H1 (cell line): ENCODE data around the gene GCLC. TPM values are rescaled to one million over a fixed set of nuclear protein-coding genes. Genes with fewer than 3 reads are reported as not detected.

Experiments
- CTCF ChIA-PET: fragments of 300-600 bp; sonication (Branson Sonifier 250); formaldehyde crosslinking; loops from one replicate; lab custom pipeline; 2021; ENCODE audit not compliant: partially characterized antibody; lab: Charles Lee
- POLR2A ChIA-PET: fragments of 300-600 bp; sonication (Branson Sonifier 250); formaldehyde crosslinking; loops from one replicate; lab custom pipeline; 2021; ENCODE audit warnings: inconsistent platforms; ENCODE audit not compliant: partially characterized antibody; lab: Charles Lee
- DNase-seq, 2 experiments: peaks; one replicate each; pipeline versions ENCODE4 v3.0.0 to v3.0.0-alpha.2; 2010 to 2022; ENCODE audit warnings: low spot score in 2 of 2, low read depth in 1 of 2, mixed read lengths in 1 of 2
- FAIRE-seq: peaks from 2 replicates; lab custom pipeline; 2011; peaks lifted over from hg19 to GRCh38; lab: Jason Lieb, UNC
- H2AFZ ChIP-seq: 2 replicates; pipeline ENCODE4 v1.8.1; 2012; ENCODE audit warnings: low read length, inconsistent platforms
- H2AK5ac ChIP-seq: 2 replicates; pipeline ENCODE4 v1.6.1; 2013; ENCODE audit warnings: low read depth, low read length
- H2BK120ac ChIP-seq: replicated peaks from 2 replicates; pipeline ENCODE3; 2013; ENCODE audit warnings: low read depth, low read length, inconsistent platforms
- H2BK12ac ChIP-seq: 2 replicates; pipeline ENCODE4 v1.6.1; 2013; ENCODE audit warnings: low read depth, low read length
- H2BK15ac ChIP-seq: 2 replicates; pipeline ENCODE4 v1.6.1; 2013; ENCODE audit warnings: low read length
- H2BK20ac ChIP-seq: 2 replicates; pipeline ENCODE4 v1.6.1; 2013; ENCODE audit warnings: low read length
- H2BK5ac ChIP-seq: 2 replicates; pipeline ENCODE4 v1.6.1; 2013; ENCODE audit warnings: low read depth, low read length
- H3K14ac ChIP-seq: 2 replicates; pipeline ENCODE4 v1.6.1; 2013; ENCODE audit warnings: inconsistent platforms; ENCODE audit not compliant: insufficient read length
- H3K18ac ChIP-seq: 2 replicates; pipeline ENCODE4 v1.6.1; 2013; ENCODE audit warnings: low read length; ENCODE audit errors: extremely low read depth
- H3K23ac ChIP-seq: 2 replicates; pipeline ENCODE4 v1.6.1; 2013; ENCODE audit warnings: inconsistent platforms; ENCODE audit not compliant: insufficient read length
- H3K23me2 ChIP-seq: 2 replicates; pipeline ENCODE4 v1.6.1; 2013; ENCODE audit warnings: low read depth, low read length
- H3K27ac ChIP-seq: 2 replicates; pipeline ENCODE4 v1.6.1; 2011; ENCODE audit warnings: low read depth, low read length, inconsistent platforms
- H3K27me3 ChIP-seq, 4 experiments: replicated peaks in 1 of 4; 1 replicate in 1 of 4; 2 replicates in 3 of 4; pipeline versions ENCODE4 v1.6.1 to v1.8.1; 2011 to 2013; ENCODE audit warnings: low read length in 3 of 4, mild to moderate bottlenecking in 3 of 4, inconsistent platforms in 2 of 4, mixed read lengths in 2 of 4, moderate library complexity in 1 of 4; ENCODE audit not compliant: control insufficient read depth in 3 of 4, insufficient read depth in 3 of 4; ENCODE audit errors: extremely low read depth in 1 of 4
- H3K36me3 ChIP-seq, 4 experiments: 2 replicates each; pipeline versions ENCODE4 v1.6.1 to v1.8.1; 2011 to 2013; ENCODE audit warnings: mild to moderate bottlenecking in 4 of 4, low read length in 3 of 4, moderate library complexity in 2 of 4, control low read depth in 1 of 4, inconsistent platforms in 1 of 4; ENCODE audit not compliant: insufficient read depth in 4 of 4, control insufficient read depth in 2 of 4
- H3K4ac ChIP-seq: replicated peaks from 2 replicates; pipeline ENCODE3; 2013; ENCODE audit warnings: low read length, low read depth, mixed read lengths, inconsistent platforms; ENCODE audit not compliant: insufficient read length
- H3K4me1 ChIP-seq, 4 experiments: replicated peaks in 1 of 4; 1 replicate in 1 of 4; 2 replicates in 3 of 4; pipeline versions ENCODE4 v1.6.1 to v1.8.1; 2011 to 2013; ENCODE audit warnings: low read length in 3 of 4, inconsistent platforms in 2 of 4, mixed read lengths in 1 of 4; ENCODE audit not compliant: insufficient read depth in 4 of 4, control insufficient read depth in 3 of 4
- H3K4me2 ChIP-seq, 2 experiments: 2 replicates each; pipeline versions ENCODE4 v1.6.1 to v1.8.1; 2011 to 2013; ENCODE audit warnings: low read depth in 2 of 2, low read length in 2 of 2, control low read depth in 1 of 2, inconsistent platforms in 1 of 2, mild to moderate bottlenecking in 1 of 2; ENCODE audit not compliant: insufficient read depth in 1 of 2
- H3K4me3 ChIP-seq, 4 experiments: fragments of 200-600, 300-600 bp in 1 of 4; sonication (generic), shearing (Covaris generic), sonication (Bioruptor Twin) in 1 of 4; 2 replicates each; pipeline versions ENCODE4 v1.5.1 to v1.8.1; 2011 to 2016; ENCODE audit warnings: low read length in 4 of 4, low read depth in 3 of 4, control low read depth in 2 of 4, inconsistent platforms in 2 of 4, mild to moderate bottlenecking in 2 of 4, mixed read lengths in 1 of 4, moderate library complexity in 1 of 4; ENCODE audit not compliant: insufficient read depth in 2 of 4; ENCODE audit errors: extremely low read depth in 1 of 4
- H3K56ac ChIP-seq: replicated peaks from 2 replicates; pipeline ENCODE3; 2013; ENCODE audit warnings: low read depth, mild to moderate bottlenecking, mixed read lengths, low read length, inconsistent platforms; ENCODE audit not compliant: insufficient read length
- H3K79me1 ChIP-seq: 2 replicates; pipeline ENCODE4 v1.6.1; 2013; ENCODE audit warnings: low read depth, low read length, control low read depth
- H3K79me2 ChIP-seq, 2 experiments: 2 replicates each; pipeline versions ENCODE4 v1.6.1 to v1.8.1; 2012 to 2013; ENCODE audit warnings: low read length in 2 of 2, mild to moderate bottlenecking in 2 of 2, inconsistent platforms in 1 of 2; ENCODE audit not compliant: insufficient read depth in 2 of 2, control insufficient read depth in 1 of 2
- H3K9ac ChIP-seq, 4 experiments: replicated peaks in 1 of 4; 1 replicate in 1 of 4; 2 replicates in 3 of 4; pipeline versions ENCODE4 v1.6.1 to v1.8.1; 2011 to 2013; ENCODE audit warnings: low read depth in 3 of 4, low read length in 3 of 4, control low read depth in 2 of 4, mild to moderate bottlenecking in 2 of 4, moderate library complexity in 2 of 4, inconsistent platforms in 1 of 4; ENCODE audit errors: extremely low read depth in 1 of 4
- H3K9me3 ChIP-seq, 2 experiments: 2 replicates each; pipeline versions ENCODE4 v1.6.1 to v1.8.1; 2012 to 2013; ENCODE audit warnings: mild to moderate bottlenecking in 2 of 2, moderate library complexity in 2 of 2, control low read depth in 1 of 2, inconsistent platforms in 1 of 2, low read depth in 1 of 2, low read length in 1 of 2, mixed read lengths in 1 of 2; ENCODE audit not compliant: insufficient read depth in 2 of 2
- H4K20me1 ChIP-seq, 2 experiments: replicated peaks in 1 of 2; 2 replicates each; pipeline versions ENCODE3 to v1.8.1; 2011 to 2013; ENCODE audit warnings: inconsistent platforms in 2 of 2, low read length in 2 of 2, mild to moderate bottlenecking in 1 of 2; ENCODE audit not compliant: insufficient read depth in 2 of 2, control insufficient read depth in 1 of 2
- H4K5ac ChIP-seq: 2 replicates; pipeline ENCODE4 v1.6.1; 2013; ENCODE audit warnings: low read length, low read depth, mixed read lengths, inconsistent platforms; ENCODE audit not compliant: insufficient read length
- H4K8ac ChIP-seq: 2 replicates; pipeline ENCODE4 v1.8.0; 2013; ENCODE audit warnings: mild to moderate bottlenecking, moderate library complexity, low read length, inconsistent platforms; ENCODE audit not compliant: insufficient read depth; ENCODE audit errors: extremely low read depth
- H4K91ac ChIP-seq: replicated peaks from 2 replicates; pipeline ENCODE3; 2013; ENCODE audit warnings: low read length, mixed read lengths, inconsistent platforms; ENCODE audit not compliant: insufficient read length
- BACH1 ChIP-seq: IDR thresholded peaks from 2 replicates; pipeline ENCODE4 v1.6.1; 2012; ENCODE audit warnings: low read length, improper control_type of control experiment
- FOSL1 ChIP-seq: IDR thresholded peaks from 2 replicates; pipeline ENCODE4 v1.6.1; 2011; ENCODE audit warnings: mild to moderate bottlenecking, low read depth, low read length, moderate library complexity; ENCODE audit not compliant: insufficient read depth
- GABPA ChIP-seq: IDR thresholded peaks from 2 replicates; pipeline ENCODE4 v1.6.1; 2011; ENCODE audit warnings: mild to moderate bottlenecking, low read length, moderate library complexity, borderline replicate concordance; ENCODE audit not compliant: insufficient read depth
- JUN ChIP-seq: IDR thresholded peaks from 2 replicates; pipeline ENCODE4 v1.6.1; 2011; ENCODE audit warnings: low read depth, mild to moderate bottlenecking, improper control_type of control experiment, low read length
- JUND ChIP-seq: IDR thresholded peaks from 2 replicates; pipeline ENCODE4 v1.6.1; 2011; ENCODE audit warnings: mild to moderate bottlenecking, improper control_type of control experiment, low read length
- NANOG ChIP-seq: IDR thresholded peaks from 2 replicates; pipeline ENCODE4 v1.6.1; 2011; ENCODE audit warnings: low read length, low read depth, mild to moderate bottlenecking, inconsistent platforms; ENCODE audit not compliant: insufficient read depth, poor library complexity, severe bottlenecking
- POU5F1 ChIP-seq: IDR thresholded peaks from 2 replicates; pipeline ENCODE4 v1.6.1; 2011; ENCODE audit warnings: low read depth, mild to moderate bottlenecking, low read length, moderate library complexity
- RFX5 ChIP-seq: IDR thresholded peaks from 2 replicates; pipeline ENCODE4 v1.6.1; 2011; ENCODE audit warnings: low read depth, low read length, improper control_type of control experiment, borderline replicate concordance
- SP2 ChIP-seq: IDR thresholded peaks from 2 replicates; pipeline ENCODE4 v1.6.1; 2012; ENCODE audit warnings: mild to moderate bottlenecking, low read length, inconsistent platforms
- SRF ChIP-seq: IDR thresholded peaks from 2 replicates; pipeline ENCODE4 v1.6.1; 2011; ENCODE audit warnings: mild to moderate bottlenecking, low read depth, low read length, moderate library complexity
- TAF7 ChIP-seq: optimal IDR thresholded peaks from 2 replicates; pipeline ENCODE3; 2011; ENCODE audit warnings: low read depth, mild to moderate bottlenecking, inconsistent platforms, low read length, moderate library complexity, borderline replicate concordance
- TEAD4 ChIP-seq: IDR thresholded peaks from 2 replicates; pipeline ENCODE4 v1.6.1; 2012; ENCODE audit warnings: low read depth, low read length, inconsistent platforms, mixed read lengths
- USF2 ChIP-seq: IDR thresholded peaks from 2 replicates; pipeline ENCODE4 v1.6.1; 2011; ENCODE audit warnings: low read length, improper control_type of control experiment
- WGBS, 2 experiments: shearing (Covaris generic) in 1 of 2; methylation state at CpG; one replicate each; pipeline versions ENCODE4 v1.1.6 to v1.1.7; 2013 to 2015; ENCODE audit warnings: low lambda C conversion rate in 2 of 2, mixed read lengths in 2 of 2, inconsistent platforms in 1 of 2, low coverage in 1 of 2, missing lambda C conversion rate in 1 of 2; ENCODE audit not compliant: insufficient replicate concordance in 2 of 2, insufficient coverage in 1 of 2, insufficient read length in 1 of 2; ENCODE audit errors: extremely low coverage in 1 of 2, missing lambda C conversion rate in 1 of 2; 5-methylcytosine and 5-hydroxymethylcytosine counted together
- polyA plus RNA-seq, 7 experiments: library from polyadenylated mRNA; depleted of rRNA in 3 of 7; stranded (reverse) in 5 of 7; unstranded in 2 of 7; fragments of >200 nt in 5 of 7; fragments of 200-250 nt in 2 of 7; gene quantifications; 1 replicate in 5 of 7; 2 replicates in 1 of 7; 4 replicates in 1 of 7; pipeline versions ENCODE4 v1.2.1 to v1.2.3, GENCODE V29; 2011 to 2013; ENCODE audit warnings: missing spikeins in 2 of 7, mixed read lengths in 2 of 7
- total RNA-seq: library from RNA; stranded (reverse); fragmentation: NEBNext Ultra II Directional; extraction: Animal tissue kit (Norgen Biotek cat#: 25700); gene quantifications from 2 replicates; pipeline ENCODE4 v1.2.1, GENCODE V29; 2021

GCLC gene
- total and polyA plus RNA-seq, 2 of the 8 experiments (the other 6 are each of a cell fraction or from before 2014, with no cell fraction given): 15.8 to 54.0 TPM

GRCh38 chr6:53496797-53497375 lies 48.0 kb downstream of the GCLC start:
- no peak overlapping the region for H3K23ac ChIP-seq
- H4K8ac ChIP-seq: no peak overlapping the region
- H2BK15ac ChIP-seq: no peak overlapping the region
- no peaks in the 10 kb centered on the region for H3K9me3 ChIP-seq
- no peaks in the 10 kb centered on the region for H3K4me1 ChIP-seq
- no peak overlapping the region for H2BK12ac ChIP-seq
- no peak overlapping the region for H3K4me3 ChIP-seq
- H2BK120ac ChIP-seq: no peak overlapping the region
- H3K27me3 ChIP-seq: no peaks in the 10 kb centered on the region
- H3K9ac ChIP-seq: no peak overlapping the region
- H3K79me2 ChIP-seq: no peaks in the 10 kb centered on the region
- H2BK5ac ChIP-seq: no peak overlapping the region
- no peaks in the 10 kb centered on the region for H4K20me1 ChIP-seq
- no peak for FAIRE-seq
- ChIA-PET POLR2A (interaction anchor here (1.0 to 1.8 kb wide), 3 partner anchors 17 to 229 kb away, joined by 3 to 6 read pairs (median 3); no protein-coding TSS in a partner anchor), CTCF (interaction anchor here (0.6 to 6.5 kb wide), 13 partner anchors 8 to 1674 kb away, joined by 3 to 84 read pairs (median 5); no protein-coding TSS in a partner anchor)
- no peak overlapping the region for H3K14ac ChIP-seq
- 88% methylated on average over 5 of the region's 5 CpGs; no CpG with 5 or more reads in 1 of the 2 experiments for WGBS, 2 experiments
- H3K27ac ChIP-seq: no peak overlapping the region
- H3K23me2 ChIP-seq: no peaks in the 10 kb centered on the region
- H2BK20ac ChIP-seq: no peak overlapping the region
- H2AFZ ChIP-seq: no peak overlapping the region
- H3K4me2 ChIP-seq: no peak overlapping the region
- peaks cover 7 to 30% (median 12%) of the 10 kb centered on the region in 4 experiments; a peak in 7 of 8 replicates for H3K36me3 ChIP-seq
- H4K5ac ChIP-seq: no peak overlapping the region
- DNase-seq: no peak
- H2AK5ac ChIP-seq: no peak overlapping the region
- H3K56ac ChIP-seq: no peak overlapping the region
- H3K79me1 ChIP-seq: no peaks in the 10 kb centered on the region
- no peak overlapping the region for H4K91ac ChIP-seq
- H3K18ac ChIP-seq: no peak overlapping the region
- H3K4ac ChIP-seq: no peak overlapping the region
- TF ChIP-seq SRF: no peak
- no peak for TF ChIP-seq GABPA
- TF ChIP-seq TEAD4: no peak
- no peak for TF ChIP-seq NANOG
- no peak for TF ChIP-seq TAF7
- no peak for TF ChIP-seq JUND
- TF ChIP-seq FOSL1: no peak
- no peak for TF ChIP-seq USF2
- no peak for TF ChIP-seq JUN
- TF ChIP-seq BACH1: no peak
- TF ChIP-seq RFX5: no peak
- no peak for TF ChIP-seq POU5F1
- TF ChIP-seq SP2: no peak
